Trophoblast cell (in vitro differentiated cells and primary cell): ENCODE results near the gene TMEM248.
"Not testable (repeated sequence)": the region's sequence is repeated elsewhere in the genome, so short reads cannot be mapped to it uniquely, and the experiment has no call there.

Experiments
- DNase-seq, 2 donors: peaks; one replicate each; pipeline ENCODE4 v3.0.0-alpha.2; 2016
- H2AFZ ChIP-seq: 2 replicates; pipeline ENCODE4 v1.6.1; 2013; ENCODE audit warnings: low read length, moderate library complexity, mild to moderate bottlenecking; ENCODE audit not compliant: insufficient read depth, poor library complexity
- H2AK5ac ChIP-seq: 2 replicates; pipeline ENCODE4 v1.6.1; 2013; ENCODE audit warnings: mild to moderate bottlenecking, low read length
- H2BK120ac ChIP-seq: 2 replicates; pipeline ENCODE4 v1.6.1; 2013; ENCODE audit warnings: low read length, mild to moderate bottlenecking, moderate library complexity; ENCODE audit not compliant: insufficient read depth, poor library complexity
- H2BK12ac ChIP-seq: 2 replicates; pipeline ENCODE4 v1.6.1; 2013; ENCODE audit warnings: mild to moderate bottlenecking, low read length, moderate library complexity
- H2BK5ac ChIP-seq: 2 replicates; pipeline ENCODE4 v1.6.1; 2013; ENCODE audit warnings: low read length, low read depth, moderate library complexity, mild to moderate bottlenecking; ENCODE audit not compliant: poor library complexity
- H3K14ac ChIP-seq: 2 replicates; pipeline ENCODE4 v1.6.1; 2013; ENCODE audit warnings: mild to moderate bottlenecking, low read length
- H3K18ac ChIP-seq: 2 replicates; pipeline ENCODE4 v1.6.1; 2013; ENCODE audit warnings: mild to moderate bottlenecking, low read length
- H3K23ac ChIP-seq: 2 replicates; pipeline ENCODE4 v1.6.1; 2013; ENCODE audit warnings: low read length
- H3K27ac ChIP-seq: 2 replicates; pipeline ENCODE4 v1.5.1; 2013; ENCODE audit warnings: low read depth, mild to moderate bottlenecking, inconsistent platforms, low read length, moderate library complexity
- H3K27me3 ChIP-seq: 2 replicates; pipeline ENCODE4 v1.6.1; 2013; ENCODE audit warnings: inconsistent platforms, mild to moderate bottlenecking, low read length, moderate library complexity; ENCODE audit not compliant: insufficient read depth
- H3K36me3 ChIP-seq, 2 experiments: 1 replicate in 1 of 2; 2 replicates in 1 of 2; pipeline ENCODE4 v1.6.1; 2013; ENCODE audit warnings: low read length in 2 of 2, mild to moderate bottlenecking in 2 of 2, moderate library complexity in 1 of 2; ENCODE audit not compliant: insufficient read depth in 2 of 2, control insufficient read depth in 1 of 2
- H3K4ac ChIP-seq: 2 replicates; pipeline ENCODE4 v1.6.1; 2013; ENCODE audit warnings: low read depth, mild to moderate bottlenecking, low read length, moderate library complexity
- H3K4me1 ChIP-seq, 2 experiments: 1 replicate in 1 of 2; 2 replicates in 1 of 2; pipeline ENCODE4 v1.6.1; 2013; ENCODE audit warnings: low read length in 2 of 2, mild to moderate bottlenecking in 2 of 2, moderate library complexity in 1 of 2; ENCODE audit not compliant: insufficient read depth in 2 of 2, control insufficient read depth in 1 of 2
- H3K4me2 ChIP-seq: 2 replicates; pipeline ENCODE4 v1.6.1; 2013; ENCODE audit warnings: inconsistent platforms, mild to moderate bottlenecking, low read length, moderate library complexity
- H3K4me3 ChIP-seq: 2 replicates; pipeline ENCODE4 v1.5.1; 2013; ENCODE audit warnings: mild to moderate bottlenecking, low read depth, low read length, inconsistent platforms
- H3K79me1 ChIP-seq: one replicate; pipeline ENCODE4 v1.6.1; 2013; ENCODE audit warnings: low read length
- H3K79me2 ChIP-seq: 2 replicates; pipeline ENCODE4 v1.6.1; 2013; ENCODE audit warnings: low read length, mild to moderate bottlenecking; ENCODE audit not compliant: control insufficient read depth, insufficient read depth, poor library complexity
- H3K9ac ChIP-seq: 2 replicates; pipeline ENCODE4 v1.6.1; 2013; ENCODE audit warnings: mild to moderate bottlenecking, low read length
- H3K9me3 ChIP-seq: 2 replicates; pipeline ENCODE4 v1.6.1; 2013; ENCODE audit warnings: low read depth, mild to moderate bottlenecking, control low read depth, inconsistent platforms, low read length; ENCODE audit not compliant: insufficient read depth
- H4K12ac ChIP-seq: 2 replicates; pipeline ENCODE4 v1.6.1; 2013; ENCODE audit warnings: low read depth, mild to moderate bottlenecking, low read length, moderate library complexity
- H4K8ac ChIP-seq: 2 replicates; pipeline ENCODE4 v1.6.1; 2013; ENCODE audit warnings: low read depth, mild to moderate bottlenecking, low read length, moderate library complexity
- H4K91ac ChIP-seq: one replicate; pipeline ENCODE4 v1.6.1; 2013; ENCODE audit warnings: low read depth, mild to moderate bottlenecking, low read length, moderate library complexity
- WGBS: extraction: QIAGEN DNeasy Blood & Tissue Kit; methylation state at CpG from one replicate; pipeline ENCODE4 v1.1.7; 2013; ENCODE audit warnings: missing lambda C conversion rate; ENCODE audit not compliant: insufficient read length, insufficient coverage; ENCODE audit errors: extremely low coverage; 5-methylcytosine and 5-hydroxymethylcytosine counted together

The TMEM248 gene

DNA sequence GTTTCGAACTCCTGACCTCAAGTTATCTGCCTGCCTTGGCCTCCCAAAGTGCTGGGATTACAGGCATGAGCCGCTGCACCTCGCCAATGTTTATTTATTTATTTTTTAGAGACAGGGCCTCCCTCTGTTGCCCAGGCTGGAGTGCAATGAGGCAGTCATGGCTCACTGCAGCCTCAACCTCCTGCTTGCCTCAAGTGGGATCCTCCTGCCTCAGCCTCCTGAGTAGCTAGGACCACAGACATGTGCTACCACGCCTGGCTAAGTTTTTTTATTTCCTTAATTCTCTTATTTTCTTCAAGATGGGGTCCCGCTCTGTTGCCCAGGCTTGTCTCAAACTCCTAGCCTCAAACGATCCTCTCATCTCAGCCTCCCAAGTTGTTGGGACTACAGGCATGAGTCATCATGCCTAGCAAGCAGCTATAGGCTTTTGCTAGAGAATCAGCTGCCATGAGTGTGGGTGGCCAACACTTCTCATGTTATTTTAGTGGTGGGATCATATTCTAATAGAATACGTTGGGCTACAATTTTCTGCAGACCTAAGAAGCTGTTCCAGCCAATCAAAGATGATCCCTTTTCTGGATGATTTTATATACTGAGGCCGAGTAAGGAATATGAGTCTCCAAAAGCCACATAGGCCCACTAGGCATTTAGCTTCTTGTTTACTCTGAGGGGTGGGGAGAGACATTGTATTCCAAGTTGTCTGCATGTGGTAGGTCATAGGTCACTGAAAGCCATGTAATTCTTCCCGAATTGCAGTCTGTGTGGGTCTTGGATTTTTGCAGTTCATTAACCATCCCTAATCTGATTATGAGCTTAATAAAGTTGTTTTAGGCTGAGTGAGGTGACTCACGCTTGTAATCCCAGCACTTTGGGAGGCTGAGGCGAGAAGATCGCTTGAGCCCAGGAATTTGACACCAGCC lies 7.6 kb upstream of the TMEM248 start:
- Histone ChIP-seq H2AFZ (no peak overlapping the region), H3K4me2 (no peak overlapping the region), H3K14ac (no peak overlapping the region), H4K91ac (no peak overlapping the region), H2BK12ac (no peak overlapping the region), H3K9ac (no peak overlapping the region), H3K4me3 (no peak overlapping the region), H2BK5ac (no peak overlapping the region), H3K79me2 (no peaks in the 10 kb centered on the region), H4K12ac (no peak overlapping the region), H3K4me1 (no peaks in the 10 kb centered on the region), H3K27me3 (no peaks in the 10 kb centered on the region), H3K4ac (no peak overlapping the region), H2BK120ac (no peak overlapping the region), H3K79me1 (no peaks in the 10 kb centered on the region), H4K8ac (no peak overlapping the region), H2AK5ac (no peak overlapping the region), H3K9me3 (no peaks in the 10 kb centered on the region), H3K36me3 (no peaks in the 10 kb centered on the region), H3K18ac (no peak overlapping the region), H3K23ac (no peak overlapping the region), H3K27ac (no peak overlapping the region)
- no CpG with 5 or more reads among the region's 12 CpGs for WGBS
- DNase-seq: no peak

DNA sequence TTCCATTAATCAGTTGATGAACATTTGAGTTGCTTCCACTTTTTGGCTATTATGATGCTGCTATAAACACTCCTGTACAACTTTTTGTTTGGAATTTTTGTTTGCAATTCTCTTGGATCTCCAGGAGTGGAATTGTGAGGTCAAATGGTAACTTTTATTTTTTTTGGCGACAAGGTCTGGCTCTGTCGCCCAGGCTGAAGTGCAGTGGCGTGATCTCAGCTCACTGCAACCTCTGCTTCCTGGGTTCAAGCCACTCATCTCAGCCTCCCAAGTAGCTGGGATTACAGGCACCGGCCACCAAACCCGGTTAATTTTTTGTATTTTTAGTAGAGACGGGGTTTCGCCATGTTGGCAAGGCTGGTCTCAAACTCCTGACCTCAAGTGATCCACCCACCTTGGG lies 3.1 kb upstream of the TMEM248 start:
- not testable (repeated sequence) for H4K12ac ChIP-seq, H2AFZ ChIP-seq, H3K9ac ChIP-seq, H3K4me2 ChIP-seq, H3K27ac ChIP-seq, H3K4ac ChIP-seq, H4K91ac ChIP-seq, H3K23ac ChIP-seq, H3K36me3 ChIP-seq, H4K8ac ChIP-seq, H2BK5ac ChIP-seq, DNase-seq, H3K79me1 ChIP-seq, H3K9me3 ChIP-seq, H2AK5ac ChIP-seq, H3K14ac ChIP-seq, H2BK12ac ChIP-seq, H3K4me3 ChIP-seq, H3K4me1 ChIP-seq, H3K27me3 ChIP-seq, H2BK120ac ChIP-seq, H3K18ac ChIP-seq
- no CpG with 5 or more reads among the region's 7 CpGs for WGBS
- peaks cover 10% of the 10 kb centered on the region for H3K79me2 ChIP-seq

DNA sequence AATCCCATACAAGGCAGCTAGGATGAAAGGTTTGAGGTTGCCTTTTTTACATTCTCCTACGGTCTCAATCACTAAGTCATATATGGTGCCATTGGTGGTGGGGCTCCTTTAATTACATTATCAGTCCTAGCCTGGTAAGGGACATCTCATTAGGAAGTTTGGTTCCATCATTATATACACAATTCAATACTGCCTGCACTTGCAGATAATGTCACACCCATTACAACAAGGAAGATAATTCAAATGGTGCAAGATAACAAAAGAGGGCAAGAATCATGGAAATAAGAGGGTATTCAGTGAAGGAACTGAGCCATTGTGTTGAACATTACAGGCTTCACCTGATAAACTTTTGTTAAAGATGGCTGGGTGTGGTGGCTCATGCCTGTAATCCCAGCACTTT lies 1.7 kb upstream of the TMEM248 start:
- Histone ChIP-seq H3K4me3 (no peak overlapping the region), H2AK5ac (no peak overlapping the region), H3K27ac (no peak overlapping the region), H3K79me1 (peaks cover 8% of the 10 kb centered on the region), H3K27me3 (no peaks in the 10 kb centered on the region), H2BK5ac (no peak overlapping the region), H2AFZ (no peak overlapping the region), H3K9ac (no peak overlapping the region), H2BK12ac (no peak overlapping the region), H3K23ac (no peak overlapping the region), H2BK120ac (no peak overlapping the region), H3K14ac (no peak overlapping the region), H4K12ac (no peak overlapping the region), H3K18ac (no peak overlapping the region), H3K4me2 (no peak overlapping the region), H3K36me3 (peaks cover 2 to 6% of the 10 kb centered on the region in 2 experiments), H3K79me2 (peaks cover 10% of the 10 kb centered on the region), H4K91ac (no peak overlapping the region), H4K8ac (no peak overlapping the region), H3K4ac (no peak overlapping the region), H3K9me3 (peaks cover 3% of the 10 kb centered on the region), H3K4me1 (peaks cover 5 to 8% of the 10 kb centered on the region in 2 experiments)
- WGBS: no CpG with 5 or more reads among the region's 1 CpG
- no peak for DNase-seq

DNA sequence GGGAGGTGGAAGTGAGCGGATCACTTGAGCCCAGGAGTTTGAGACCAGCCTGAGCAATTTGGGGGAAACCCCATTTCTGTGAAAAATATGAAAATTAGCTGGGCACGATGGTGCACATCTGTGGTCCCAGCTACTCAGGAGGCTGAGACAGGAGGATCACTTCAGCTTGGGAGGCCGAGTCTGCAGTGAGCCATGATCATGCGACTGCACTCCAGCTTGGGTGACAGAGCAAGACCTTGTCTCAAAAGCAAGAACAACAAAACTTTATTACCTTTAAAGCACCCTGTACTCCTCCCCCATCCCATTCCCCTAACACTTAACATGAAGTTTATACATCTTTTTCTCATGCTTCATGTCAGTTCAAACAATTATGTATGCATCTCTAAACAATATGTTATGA lies 1.3 kb upstream of the TMEM248 start:
- no peak overlapping the region for H3K4me2 ChIP-seq

More for the DNA sequence above, 1.3 kb upstream of the TMEM248 start:
- DNase-seq: no peak
- Histone ChIP-seq H2BK5ac (no peak overlapping the region), H3K27me3 (no peaks in the 10 kb centered on the region), H4K8ac (no peak overlapping the region), H2BK12ac (no peak overlapping the region), H2BK120ac (no peak overlapping the region), H3K4me3 (no peak overlapping the region), H3K79me2 (peaks cover 10% of the 10 kb centered on the region), H3K4ac (no peak overlapping the region), H3K14ac (no peak overlapping the region), H3K27ac (no peak overlapping the region), H3K79me1 (peaks cover 8% of the 10 kb centered on the region), H4K12ac (no peak overlapping the region), H2AK5ac (no peak overlapping the region), H3K9ac (no peak overlapping the region), H4K91ac (no peak overlapping the region), H3K9me3 (peaks cover 3% of the 10 kb centered on the region), H2AFZ (no peak overlapping the region), H3K36me3 (peaks cover 2 to 6% of the 10 kb centered on the region in 2 experiments), H3K23ac (no peak overlapping the region), H3K4me1 (peaks cover 5 to 8% of the 10 kb centered on the region in 2 experiments), H3K18ac (no peak overlapping the region)
- no CpG with 5 or more reads among the region's 4 CpGs for WGBS
